K562 (cell line): ENCODE results near the gene CCDC9B. TPM values are rescaled to one million over a fixed set of nuclear protein-coding genes. Genes with fewer than 3 reads are reported as not detected.
A peak's percentile ranks its signal among the peaks of the same experiment; 100 is the strongest.

Experiments
- ATF6 ChIP-seq: sonication (generic); formaldehyde crosslinking; IDR thresholded peaks from 2 replicates; pipeline ENCODE4 v1.4.0; 2020; ENCODE audit warnings: mild to moderate bottlenecking, missing genetic modification reagents
- BRD9 ChIP-seq: fragments of 450-650 bp; IDR thresholded peaks from 2 replicates; pipeline ENCODE4 v1.6.1; 2018; ENCODE audit warnings: low read depth; ENCODE audit not compliant: partially characterized antibody
- CBX8 ChIP-seq: fragments of 200-600 bp; sonication (generic); IDR thresholded peaks from 2 replicates; pipeline ENCODE4 v1.6.1; 2012; ENCODE audit warnings: borderline replicate concordance, mixed run types, low read depth, mild to moderate bottlenecking, moderate library complexity, mixed read lengths, low read length, control low read depth, inconsistent platforms; ENCODE audit not compliant: poor library complexity, severe bottlenecking; ENCODE audit errors: extremely low read depth
- CLOCK ChIP-seq: fragments of 250-450 bp; sonication (Bioruptor Pico); IDR thresholded peaks from 2 replicates; pipeline ENCODE4 v1.4.0; 2020; ENCODE audit warnings: mild to moderate bottlenecking, moderate library complexity, borderline replicate concordance
- CREM ChIP-seq: IDR thresholded peaks from 2 replicates; pipeline ENCODE4 v1.6.1; 2014; ENCODE audit warnings: antibody characterized with exemption, low read depth
- FOXA3 ChIP-seq, 2 experiments: fragments of 450-650 bp in 1 of 2; sonication (generic) in 1 of 2; formaldehyde crosslinking; IDR thresholded peaks in 1 of 2; conservative IDR thresholded peaks in 1 of 2; 2 replicates each; pipeline versions ENCODE4 v1.4.0 to v1.8.0; 2020 to 2022; ENCODE audit warnings: mild to moderate bottlenecking in 2 of 2, missing genetic modification reagents in 1 of 2
- HOXB6 ChIP-seq: fragments of 250-450 bp; sonication (Bioruptor Pico); IDR thresholded peaks from 2 replicates; pipeline ENCODE4 v1.5.1; 2022; ENCODE audit warnings: mild to moderate bottlenecking, borderline replicate concordance
- KLF16 ChIP-seq: IDR thresholded peaks from 2 replicates; pipeline ENCODE4 v1.6.1; 2016; ENCODE audit warnings: antibody characterized with exemption
- MEF2D ChIP-seq: conservative IDR thresholded peaks from 2 replicates; pipeline ENCODE4 v1.6.1; 2016; ENCODE audit warnings: low read depth, missing genetic modification characterization, missing compliant biosample characterization
- RBFOX2 ChIP-seq: fragments of 200-400 bp; formaldehyde crosslinking; IDR thresholded peaks from 2 replicates; pipeline ENCODE4 v1.6.1; 2017; ENCODE audit warnings: low read depth, mild to moderate bottlenecking, low read length, moderate library complexity
- SIN3A ChIP-seq, 2 experiments: fragments of 150-350 bp in 1 of 2; IDR thresholded peaks; 2 replicates each; pipeline ENCODE4 v1.6.1; 2011 to 2016; ENCODE audit warnings: borderline replicate concordance in 2 of 2, low read depth in 2 of 2, low read length in 2 of 2, mild to moderate bottlenecking in 2 of 2, moderate library complexity in 2 of 2; ENCODE audit not compliant: control insufficient read depth in 1 of 2
- SMARCA4 ChIP-seq: fragments of 450-650 bp; IDR thresholded peaks from 2 replicates; pipeline ENCODE4 v1.6.1; 2016
- STAG1 ChIP-seq: sonication (generic); formaldehyde crosslinking; IDR thresholded peaks from 2 replicates; pipeline ENCODE4 v1.5.0; 2020; ENCODE audit warnings: missing genetic modification reagents, borderline replicate concordance
- ZBTB12 ChIP-seq: fragments of 250-450 bp; sonication (Bioruptor Pico); IDR thresholded peaks from 2 replicates; pipeline ENCODE4 v1.4.0; 2020
- ZFP30 ChIP-seq: fragments of 250-450 bp; sonication (Bioruptor Pico); IDR thresholded peaks from 2 replicates; pipeline ENCODE4 v1.8.0; 2022; ENCODE audit warnings: moderate library complexity, mild to moderate bottlenecking, inconsistent platforms, borderline replicate concordance
- ZNF398 ChIP-seq: fragments of 250-450 bp; sonication (Bioruptor Pico); IDR thresholded peaks from 2 replicates; pipeline ENCODE4 v1.8.0; 2021; ENCODE audit warnings: moderate library complexity, mild to moderate bottlenecking, inconsistent platforms
- ZNF507 ChIP-seq: conservative IDR thresholded peaks from 2 replicates; pipeline ENCODE4 v1.6.1; 2017; ENCODE audit warnings: missing genetic modification characterization, missing compliant biosample characterization
- ZNF561 ChIP-seq: fragments of 450-650 bp; formaldehyde crosslinking; conservative IDR thresholded peaks from 2 replicates; pipeline ENCODE4 v1.4.0; 2020; ENCODE audit warnings: mild to moderate bottlenecking, moderate library complexity
- ZNF644 ChIP-seq: fragments of 200-800 bp; sonication (Bioruptor generic); IDR thresholded peaks from 2 replicates; pipeline ENCODE4 v1.6.1; 2016; ENCODE audit warnings: low read depth, missing genetic modification characterization, missing compliant biosample characterization
- polyA plus RNA-seq, 8 experiments: library from polyadenylated mRNA; depleted of rRNA in 4 of 8; stranded (reverse) in 5 of 8; unstranded in 3 of 8; fragments of >200 nt; fragmentation: Nextera tagmentation in 2 of 8; fragmentation: Illumina TruSeq in 1 of 8; extraction: Ambion mirVana in 2 of 8; extraction: Trizol in 1 of 8; gene quantifications; 2 replicates each; pipeline versions ENCODE4 v1.2.1 to v1.2.3, GENCODE V29; 2011 to 2014; ENCODE audit warnings: inconsistent platforms in 1 of 8, missing spikeins in 1 of 8
- total RNA-seq, 7 experiments: library from RNA; depleted of rRNA in 6 of 7; stranded (reverse); fragments of >200 nt in 6 of 7; fragmentation: Illumina TruSeq in 2 of 7; extraction: Trizol in 2 of 7; gene quantifications; 2 replicates each; pipeline versions ENCODE4 v1.2.1 to v1.2.3, GENCODE V29; 2011 to 2021; ENCODE audit warnings: low replicate concordance in 1 of 7

CCDC9B gene
- total and polyA plus RNA-seq, 9 of the 15 experiments (the other 6 are each of a cell fraction or from before 2014, with no cell fraction given) = 0.01 to 0.47 (median 0.15) TPM; not detected in 1

DNA sequence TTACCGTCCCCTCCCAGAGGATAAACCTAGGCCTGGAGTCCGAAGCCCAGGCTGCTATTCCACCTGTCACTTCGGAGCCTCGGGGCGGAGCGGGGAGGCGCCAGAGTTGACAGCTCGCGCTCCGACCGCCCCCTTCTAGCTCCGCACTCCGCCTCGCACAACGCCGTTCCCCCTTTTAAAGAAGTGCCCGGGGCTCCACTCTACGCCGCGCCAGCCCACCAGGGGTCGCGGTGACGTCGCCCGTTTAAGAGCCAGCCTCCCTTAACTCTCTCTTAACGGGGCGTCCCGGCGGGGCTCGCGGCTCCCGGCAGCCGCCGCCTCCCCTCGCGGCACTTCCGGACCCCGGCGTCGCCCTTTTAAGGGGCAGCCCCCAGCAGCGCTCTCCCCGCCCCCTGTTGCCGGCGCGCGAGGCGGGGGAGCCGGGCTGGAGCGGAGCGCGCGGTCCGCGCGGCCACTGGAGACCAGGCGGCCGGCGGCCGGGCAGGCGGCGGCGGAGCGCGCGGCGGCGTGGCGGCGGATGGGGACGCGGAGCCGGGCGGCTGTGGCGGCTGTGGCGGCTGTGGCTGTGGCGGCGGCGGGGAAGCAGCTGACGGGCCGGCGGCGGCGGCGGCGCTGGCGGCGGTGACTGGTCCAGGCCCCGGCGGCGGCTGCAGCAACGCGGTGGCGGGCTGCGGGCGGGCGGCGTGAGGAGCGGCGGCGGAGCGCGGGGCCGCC lies 17.3 kb downstream of the CCDC9B start, which contains the start of gene INAFM2 (continued):
- TF ChIP-seq ZNF398 (no peak), CREM (peak; percentile 86), SMARCA4 (no peak), ZNF507 (tag) (no peak), ZFP30 (CRISPR knock-in tag) (no peak), SIN3A (IDR thresholded peaks at IDR 0.05; ENCODE audit: borderline replicate concordance in 2 of 2, control insufficient read depth in 1 of 2, low read depth in 2 of 2, low read length in 2 of 2) (peak in 1 of 2 experiments; percentile 37; a peak in 1 of 4 replicates), HOXB6 (CRISPR knock-in tag) (no peak), CBX8 (no peak), ZBTB12 (CRISPR knock-in tag) (no peak), KLF16 (no peak), BRD9 (no peak), RBFOX2 (peak; percentile 70), ATF6 (CRISPR knock-in tag) (peak; percentile 98), FOXA3 (CRISPR knock-in tag; conservative IDR thresholded peaks at IDR 0.05 in 1 of 2, IDR thresholded peaks at IDR 0.05 in 1 of 2) (peak in 1 of 2 experiments; percentile 81; a peak in 2 of 4 replicates), MEF2D (tag) (no peak), ZNF561 (CRISPR knock-in tag) (no peak), STAG1 (CRISPR knock-in tag) (0 out of 2 replicates have a peak, but pooled peaks have one; percentile 13), CLOCK (CRISPR knock-in tag) (no peak), ZNF644 (tag) (no peak)
